HG02938 (cell line): ENCODE data around the gene CYTL1.

Experiments used
- ATAC-seq: cut with Tn5 transposase; IDR thresholded peaks from one replicate; pipeline ENCODE4 v1.9.1; 2021; ENCODE audit warnings: mild to moderate bottlenecking, moderate library complexity; ENCODE audit not compliant: unreplicated experiment

CYTL1 gene

GRCh38 chr4:4974727-4975126 is 44.5 kb downstream of the CYTL1 start:
- ATAC-seq: no peak

GRCh38 chr4:4971796-4972195 is 47.5 kb downstream of the CYTL1 start:
- ATAC-seq: no peak

GRCh38 chr4:4969298-4969697 is 50.0 kb downstream of the CYTL1 start:
- ATAC-seq: no peak

GRCh38 chr4:4968161-4968725 is 51.0 kb downstream of the CYTL1 start:
- no peak for ATAC-seq
